ENCODE results near the gene ANKRD17.

ANKRD17 gene

GRCh38 chr4:73098016-73098415 is 160.6 kb downstream of the ANKRD17 start:
- DNase-seq, result no peak
- no peaks in the 10 kb centered on the region for H3K4me1 ChIP-seq (ENCODE audit: control insufficient read depth, insufficient read depth, low read length, poor library complexity, severe bottlenecking)
- H3K36me3 ChIP-seq (ENCODE audit: control insufficient read depth, insufficient read depth, low read length), result peaks cover 52% of the 10 kb centered on the region
- H3K27ac ChIP-seq (ENCODE audit: insufficient read depth, low read length, poor library complexity, severe bottlenecking), result no peak overlapping the region
- H3K4me3 ChIP-seq (ENCODE audit: insufficient read depth, low read depth, low read length, poor library complexity, severe bottlenecking), result no peak overlapping the region
- no peaks in the 10 kb centered on the region for H3K27me3 ChIP-seq (replicated peaks; ENCODE audit: control insufficient read depth, insufficient read depth, low read length, poor library complexity, severe bottlenecking)
- H3K9me3 ChIP-seq (ENCODE audit: control insufficient read depth, low read length), result no peaks in the 10 kb centered on the region

GRCh38 chr4:73092868-73093267 is 165.7 kb downstream of the ANKRD17 start:
- Histone ChIP-seq H3K4me3 (ENCODE audit: insufficient read depth, low read depth, low read length, poor library complexity, severe bottlenecking) (no peak overlapping the region), H3K27ac (ENCODE audit: insufficient read depth, low read length, poor library complexity, severe bottlenecking) (no peak overlapping the region), H3K36me3 (ENCODE audit: control insufficient read depth, insufficient read depth, low read length) (peaks cover 47% of the 10 kb centered on the region), H3K27me3 (replicated peaks; ENCODE audit: control insufficient read depth, insufficient read depth, low read length, poor library complexity, severe bottlenecking) (no peaks in the 10 kb centered on the region), H3K9me3 (ENCODE audit: control insufficient read depth, low read length) (no peaks in the 10 kb centered on the region), H3K4me1 (ENCODE audit: control insufficient read depth, insufficient read depth, low read length, poor library complexity, severe bottlenecking) (no peaks in the 10 kb centered on the region)
- DNase-seq, result no peak

- Histone ChIP-seq H3K27ac (ENCODE audit: insufficient read depth, low read length, poor library complexity, severe bottlenecking) (no peak overlapping the region), H3K27me3 (replicated peaks; ENCODE audit: control insufficient read depth, insufficient read depth, low read length, poor library complexity, severe bottlenecking) (no peaks in the 10 kb centered on the region)
Measured at GRCh38 chr4:73090738-73091137, 167.9 kb downstream of the ANKRD17 start.

GRCh38 chr4:73087871-73088270 is 170.7 kb downstream of the ANKRD17 start:
- no peaks in the 10 kb centered on the region for H3K27me3 ChIP-seq (replicated peaks; ENCODE audit: control insufficient read depth, insufficient read depth, low read length, poor library complexity, severe bottlenecking)
- no peak for DNase-seq
- peaks cover 24% of the 10 kb centered on the region for H3K36me3 ChIP-seq (ENCODE audit: control insufficient read depth, insufficient read depth, low read length)
- no peak overlapping the region for H3K27ac ChIP-seq (ENCODE audit: insufficient read depth, low read length, poor library complexity, severe bottlenecking)
- H3K9me3 ChIP-seq (ENCODE audit: control insufficient read depth, low read length), result no peaks in the 10 kb centered on the region
- H3K4me1 ChIP-seq (ENCODE audit: control insufficient read depth, insufficient read depth, low read length, poor library complexity, severe bottlenecking), result no peaks in the 10 kb centered on the region
- no peak overlapping the region for H3K4me3 ChIP-seq (ENCODE audit: insufficient read depth, low read depth, low read length, poor library complexity, severe bottlenecking)

More at GRCh38 chr4:73090738-73091137, 167.9 kb downstream of the ANKRD17 start:
- no peak overlapping the region for H3K4me3 ChIP-seq (ENCODE audit: insufficient read depth, low read depth, low read length, poor library complexity, severe bottlenecking)
- H3K9me3 ChIP-seq (ENCODE audit: control insufficient read depth, low read length), result no peaks in the 10 kb centered on the region
- H3K36me3 ChIP-seq (ENCODE audit: control insufficient read depth, insufficient read depth, low read length), result peaks cover 34% of the 10 kb centered on the region
- no peaks in the 10 kb centered on the region for H3K4me1 ChIP-seq (ENCODE audit: control insufficient read depth, insufficient read depth, low read length, poor library complexity, severe bottlenecking)
- no peak for DNase-seq

- no peaks in the 10 kb centered on the region for H3K27me3 ChIP-seq (replicated peaks; ENCODE audit: control insufficient read depth, insufficient read depth, low read length, poor library complexity, severe bottlenecking)
- H3K36me3 ChIP-seq (ENCODE audit: control insufficient read depth, insufficient read depth, low read length), result peaks cover 24% of the 10 kb centered on the region
- no peaks in the 10 kb centered on the region for H3K9me3 ChIP-seq (ENCODE audit: control insufficient read depth, low read length)
- DNase-seq, result no peak
- peak overlapping the region; percentile 46 for H3K4me3 ChIP-seq (ENCODE audit: insufficient read depth, low read depth, low read length, poor library complexity, severe bottlenecking)
- H3K27ac ChIP-seq (ENCODE audit: insufficient read depth, low read length, poor library complexity, severe bottlenecking), result peak overlapping the region; percentile 55
- H3K4me1 ChIP-seq (ENCODE audit: control insufficient read depth, insufficient read depth, low read length, poor library complexity, severe bottlenecking), result no peaks in the 10 kb centered on the region
Measured at GRCh38 chr4:73086095-73086868, 172.3 kb downstream of the ANKRD17 start.

GRCh38 chr4:73080789-73081188 is 177.8 kb downstream of the ANKRD17 start:
- H3K4me3 ChIP-seq (ENCODE audit: insufficient read depth, low read depth, low read length, poor library complexity, severe bottlenecking), result no peak overlapping the region
- DNase-seq, result no peak
- peaks cover 39% of the 10 kb centered on the region for H3K36me3 ChIP-seq (ENCODE audit: control insufficient read depth, insufficient read depth, low read length)
- no peaks in the 10 kb centered on the region for H3K4me1 ChIP-seq (ENCODE audit: control insufficient read depth, insufficient read depth, low read length, poor library complexity, severe bottlenecking)
- no peaks in the 10 kb centered on the region for H3K9me3 ChIP-seq (ENCODE audit: control insufficient read depth, low read length)
- no peak overlapping the region for H3K27ac ChIP-seq (ENCODE audit: insufficient read depth, low read length, poor library complexity, severe bottlenecking)
- no peaks in the 10 kb centered on the region for H3K27me3 ChIP-seq (replicated peaks; ENCODE audit: control insufficient read depth, insufficient read depth, low read length, poor library complexity, severe bottlenecking)

- Histone ChIP-seq H3K4me1 (ENCODE audit: control insufficient read depth, insufficient read depth, low read length, poor library complexity, severe bottlenecking) (no peaks in the 10 kb centered on the region), H3K27me3 (replicated peaks; ENCODE audit: control insufficient read depth, insufficient read depth, low read length, poor library complexity, severe bottlenecking) (no peaks in the 10 kb centered on the region), H3K27ac (ENCODE audit: insufficient read depth, low read length, poor library complexity, severe bottlenecking) (no peak overlapping the region), H3K9me3 (ENCODE audit: control insufficient read depth, low read length) (no peaks in the 10 kb centered on the region), H3K4me3 (ENCODE audit: insufficient read depth, low read depth, low read length, poor library complexity, severe bottlenecking) (no peak overlapping the region), H3K36me3 (ENCODE audit: control insufficient read depth, insufficient read depth, low read length) (peaks cover 27% of the 10 kb centered on the region)
- no peak for DNase-seq
Measured at GRCh38 chr4:73075832-73076231, 182.8 kb downstream of the ANKRD17 start.

GRCh38 chr4:73070074-73070390 is 188.6 kb downstream of the ANKRD17 start:
- H3K36me3 ChIP-seq (ENCODE audit: control insufficient read depth, insufficient read depth, low read length), result peaks cover under 1% of the 10 kb centered on the region
- H3K9me3 ChIP-seq (ENCODE audit: control insufficient read depth, low read length), result no peaks in the 10 kb centered on the region
- peak overlapping the region; percentile 62 for H3K4me3 ChIP-seq (ENCODE audit: insufficient read depth, low read depth, low read length, poor library complexity, severe bottlenecking)
- DNase-seq, result no peak
- peaks cover 16% of the 10 kb centered on the region for H3K4me1 ChIP-seq (ENCODE audit: control insufficient read depth, insufficient read depth, low read length, poor library complexity, severe bottlenecking)
- H3K27ac ChIP-seq (ENCODE audit: insufficient read depth, low read length, poor library complexity, severe bottlenecking), result peak overlapping the region; percentile 97
- no peaks in the 10 kb centered on the region for H3K27me3 ChIP-seq (replicated peaks; ENCODE audit: control insufficient read depth, insufficient read depth, low read length, poor library complexity, severe bottlenecking)

- Histone ChIP-seq H3K27me3 (replicated peaks; ENCODE audit: control insufficient read depth, insufficient read depth, low read length, poor library complexity, severe bottlenecking) (no peaks in the 10 kb centered on the region), H3K4me1 (ENCODE audit: control insufficient read depth, insufficient read depth, low read length, poor library complexity, severe bottlenecking) (peaks cover 16% of the 10 kb centered on the region), H3K36me3 (ENCODE audit: control insufficient read depth, insufficient read depth, low read length) (no peaks in the 10 kb centered on the region), H3K27ac (ENCODE audit: insufficient read depth, low read length, poor library complexity, severe bottlenecking) (peak within 1 kb of the TSS; percentile 97), H3K9me3 (ENCODE audit: control insufficient read depth, low read length) (no peaks in the 10 kb centered on the region), H3K4me3 (ENCODE audit: insufficient read depth, low read depth, low read length, poor library complexity, severe bottlenecking) (peak within 1 kb of the TSS; percentile 62)
- DNase-seq, result peak; percentile 90 to 95 (median 94)
Measured at GRCh38 chr4:73069338-73070073, 189.1 kb downstream of the ANKRD17 start, which contains the start of gene COX18. Gene COX18, minus strand, starts transcription at chr4:73069716. Its CDS starts 67 bp downstream, at chr4:73069649.

Measured in effector memory CD4-positive, alpha-beta T cell (primary cell).